HCT116 (cell line): ENCODE results near the gene SPSB1. TPM values are rescaled to one million over a fixed set of nuclear protein-coding genes. Genes with fewer than 3 reads are reported as not detected.
A peak's percentile ranks its signal among the peaks of the same experiment; 100 is the strongest.

Source experiments
- ATAC-seq: fragments of 200-7000 bp; cut with Tn5 transposase; 2 replicates; pipeline ENCODE4 v1.9.1; 2020; ENCODE audit warnings: mild to moderate bottlenecking, moderate library complexity
- BruUV-seq: library from RNA; stranded (reverse); fragments of 400-500 nt; replicated peaks from 2 replicates; lab custom pipeline; 2021; lab: Mats Ljungman, UMichigan
- CTCF ChIA-PET: fragments of 300-600 bp; sonication (Branson Sonifier 250); formaldehyde crosslinking; loops from one replicate; lab custom pipeline; 2021; ENCODE audit warnings: antibody characterized with exemption; lab: Charles Lee
- POLR2A ChIA-PET: fragments of 300-600, 350-600 bp; sonication (Branson Sonifier 250); formaldehyde crosslinking; loops from one replicate; lab custom pipeline; 2021; ENCODE audit warnings: antibody characterized with exemption; lab: Charles Lee
- RAD21 ChIA-PET, 2 experiments: fragments of 300-600 bp; sonication (Branson Sonifier 250); formaldehyde crosslinking; loops; one replicate each; lab custom pipeline; 2023; ENCODE audit warnings: low total read pairs in 2 of 2; ENCODE audit not compliant: uncharacterized antibody in 2 of 2, unreplicated experiment in 2 of 2, low non-redundant PET in 1 of 2; lab: Charles Lee
- DNase-seq: peaks from one replicate; pipeline ENCODE4 v3.0.0-alpha.2; 2010; ENCODE audit warnings: low read depth, low spot score
- H2AFZ ChIP-seq: fragments of 200-600 bp; shearing (Covaris generic), sonication (generic); 2 replicates; pipeline ENCODE4 v1.6.1; 2017; ENCODE audit warnings: low read depth, mixed run types, mixed read lengths, antibody characterized with exemption, low read length; ENCODE audit not compliant: poor library complexity, severe bottlenecking
- H3K27ac ChIP-seq: 2 replicates; pipeline ENCODE4 v1.5.1; 2012; ENCODE audit warnings: low read depth, low read length
- H3K27me3 ChIP-seq: fragments of 200-600 bp; sonication (generic); 2 replicates; pipeline ENCODE4 v1.6.1; 2016; ENCODE audit warnings: mixed run types, low read length, mixed read lengths; ENCODE audit not compliant: insufficient read depth
- H3K36me3 ChIP-seq, 2 experiments: fragments of 200-500 bp in 1 of 2; fragments of 200-600 bp in 1 of 2; sonication (Bioruptor generic) in 1 of 2; sonication (generic) in 1 of 2; 2 replicates each; pipeline versions ENCODE4 v1.5.1 to v1.6.1; 2014 to 2016; ENCODE audit warnings: low read length in 2 of 2, inconsistent platforms in 1 of 2, mixed read lengths in 1 of 2, mixed run types in 1 of 2; ENCODE audit not compliant: insufficient read depth in 2 of 2, control insufficient read depth in 1 of 2
- H3K4me1 ChIP-seq, 2 experiments: fragments of 200-600 bp in 1 of 2; sonication (generic) in 1 of 2; 2 replicates each; pipeline versions ENCODE4 v1.5.1 to v1.6.1; 2012 to 2017; ENCODE audit warnings: low read length in 2 of 2, inconsistent platforms in 1 of 2, mild to moderate bottlenecking in 1 of 2, mixed read lengths in 1 of 2, mixed run types in 1 of 2, moderate library complexity in 1 of 2; ENCODE audit not compliant: insufficient read depth in 2 of 2, control insufficient read depth in 1 of 2
- H3K4me2 ChIP-seq: fragments of 200-600 bp; sonication (generic); 2 replicates; pipeline ENCODE4 v1.6.1; 2017; ENCODE audit warnings: mixed run types, low read length, mixed read lengths
- H3K4me3 ChIP-seq, 2 experiments: fragments of 200-600 bp in 1 of 2; sonication (generic) in 1 of 2; replicated peaks in 1 of 2; 2 replicates each; pipeline ENCODE4 v1.5.1; 2011 to 2016; ENCODE audit warnings: low read length in 2 of 2, control low read depth in 1 of 2, low read depth in 1 of 2, mild to moderate bottlenecking in 1 of 2, mixed read lengths in 1 of 2, mixed run types in 1 of 2
- H3K79me2 ChIP-seq: fragments of 200-600 bp; sonication (generic); 2 replicates; pipeline ENCODE4 v1.6.1; 2017; ENCODE audit warnings: mild to moderate bottlenecking, mixed run types, low read length, moderate library complexity, mixed read lengths; ENCODE audit not compliant: insufficient read depth
- H3K9ac ChIP-seq: fragments of 200-600 bp; sonication (generic); 2 replicates; pipeline ENCODE4 v1.6.1; 2016; ENCODE audit warnings: low read length, mixed read lengths
- H3K9me2 ChIP-seq: fragments of 200-600 bp; sonication (generic), shearing (Covaris generic); 2 replicates; pipeline ENCODE4 v1.6.1; 2017; ENCODE audit warnings: mixed run types, mild to moderate bottlenecking, moderate library complexity; ENCODE audit not compliant: insufficient read depth
- H3K9me3 ChIP-seq, 2 experiments: fragments of 200-500 bp in 1 of 2; fragments of 200-600 bp in 1 of 2; sonication (Bioruptor generic) in 1 of 2; sonication (generic) in 1 of 2; 2 replicates each; pipeline ENCODE4 v1.6.1; 2014 to 2017; ENCODE audit warnings: low read length in 2 of 2, mixed read lengths in 2 of 2, inconsistent platforms in 1 of 2, low read depth in 1 of 2, mild to moderate bottlenecking in 1 of 2, mixed run types in 1 of 2, moderate library complexity in 1 of 2; ENCODE audit not compliant: control insufficient read depth in 1 of 2, insufficient read depth in 1 of 2
- H4K20me1 ChIP-seq: fragments of 200-600 bp; sonication (generic), shearing (Covaris generic); 2 replicates; pipeline ENCODE4 v1.6.1; 2017; ENCODE audit warnings: mixed run types, mild to moderate bottlenecking, moderate library complexity; ENCODE audit not compliant: insufficient read depth
- SP1 ChIP-seq: IDR thresholded peaks from 2 replicates; pipeline ENCODE4 v1.6.1; 2012; ENCODE audit warnings: low read depth
- TCF7L2 ChIP-seq: IDR thresholded peaks from 2 replicates; pipeline ENCODE4 v1.7.0; 2011; ENCODE audit warnings: borderline replicate concordance, inconsistent platforms; ENCODE audit not compliant: insufficient read depth, insufficient read length; ENCODE audit errors: extremely low read depth
- YY1 ChIP-seq: IDR thresholded peaks from 2 replicates; pipeline ENCODE4 v1.6.1; 2011; ENCODE audit warnings: low read length, low read depth, moderate library complexity, mild to moderate bottlenecking; ENCODE audit not compliant: insufficient replicate concordance; ENCODE audit errors: extremely low read depth
- intact Hi-C: fragments of 100-400 bp; cut with micrococcal nuclease; formaldehyde crosslinking; loops from 2 replicates; pipeline ENCODE4 v1.10.0; 2022
- total RNA-seq: library from RNA; stranded (reverse); gene quantifications from one replicate; pipeline ENCODE4 v1.2.1, GENCODE V29; 2021; ENCODE audit not compliant: unreplicated experiment
- TF ChIP-seq, protein P1 (sequence below): IDR thresholded peaks from 2 replicates; pipeline ENCODE4 v1.6.1; 2012; ENCODE audit warnings: low read depth

Gene SPSB1
- total RNA-seq, 1 experiment from 2014 or later, result 10.8 TPM

DNA sequence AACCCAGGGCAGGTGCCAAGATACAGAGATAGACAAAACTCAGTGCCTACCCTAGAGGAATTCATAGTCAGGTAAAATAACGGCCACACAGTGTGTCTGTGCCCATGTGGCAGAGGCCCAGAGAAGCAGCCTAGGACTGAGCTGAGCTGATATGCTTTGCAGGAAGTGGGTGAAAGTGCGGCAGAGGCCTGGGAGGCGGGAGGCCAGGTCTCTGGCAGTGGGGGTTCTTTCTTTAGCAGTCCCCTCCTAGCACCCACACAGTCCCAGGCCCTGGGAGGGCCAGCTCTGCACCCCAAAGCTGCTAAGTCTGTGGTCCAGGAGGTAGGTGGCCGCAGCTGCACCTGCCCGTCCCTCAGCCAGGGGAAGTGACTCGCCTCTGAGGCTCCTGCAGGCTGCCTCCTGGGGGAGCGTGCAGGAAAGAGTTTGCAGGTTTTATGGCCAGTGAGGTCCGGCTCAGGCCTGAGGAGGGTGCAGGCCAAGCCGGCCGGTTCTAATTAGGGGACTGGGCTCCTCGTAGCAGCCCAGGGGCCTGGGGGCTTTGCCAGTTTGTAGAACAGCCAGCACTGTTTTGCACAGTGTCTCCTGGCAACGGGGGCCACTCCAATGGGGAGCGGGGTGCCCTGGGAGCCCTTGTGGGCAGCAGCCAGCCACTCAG, 107.9 kb downstream of the SPSB1 start:
- Histone ChIP-seq H3K79me2 (no peaks in the 10 kb centered on the region), H3K4me1 (peaks cover 15 to 39% of the 10 kb centered on the region in 2 experiments; a peak in 3 of 4 replicates), H2AFZ (no peak overlapping the region), H3K27ac (peak overlapping the region; percentile 46; the same call in 1 of the 2 replicates), H3K27me3 (no peaks in the 10 kb centered on the region), H3K4me2 (peak overlapping the region; percentile 56), H4K20me1 (no peaks in the 10 kb centered on the region), H3K9me2 (no peaks in the 10 kb centered on the region), H3K9ac (peak overlapping the region; percentile 19; the same call in 1 of the 2 replicates), H3K4me3 (0 out of 4 replicates have a peak overlapping the region, but pooled peaks of 1 of the 2 experiments have one; percentile 13), H3K36me3 (no peaks in the 10 kb centered on the region), H3K9me3 (no peaks in the 10 kb centered on the region)
- BruUV-seq, result no TSS peak
- ChIA-PET POLR2A (interaction anchor here (0.8 kb wide), 1 partner anchor 8 kb away, joined by 3 read pairs; no protein-coding TSS in a partner anchor), RAD21 (interaction anchor here in 1 of 2 experiments (1.4 kb wide), 1 partner anchor 12 kb away, joined by 4 read pairs; no protein-coding TSS in a partner anchor), CTCF (interaction anchor here (0.9 kb wide), 1 partner anchor 12 kb away, joined by 5 read pairs; no protein-coding TSS in a partner anchor)
- no peak for DNase-seq
- ATAC-seq, result peak; percentile 86
- TF ChIP-seq, protein P1, sequence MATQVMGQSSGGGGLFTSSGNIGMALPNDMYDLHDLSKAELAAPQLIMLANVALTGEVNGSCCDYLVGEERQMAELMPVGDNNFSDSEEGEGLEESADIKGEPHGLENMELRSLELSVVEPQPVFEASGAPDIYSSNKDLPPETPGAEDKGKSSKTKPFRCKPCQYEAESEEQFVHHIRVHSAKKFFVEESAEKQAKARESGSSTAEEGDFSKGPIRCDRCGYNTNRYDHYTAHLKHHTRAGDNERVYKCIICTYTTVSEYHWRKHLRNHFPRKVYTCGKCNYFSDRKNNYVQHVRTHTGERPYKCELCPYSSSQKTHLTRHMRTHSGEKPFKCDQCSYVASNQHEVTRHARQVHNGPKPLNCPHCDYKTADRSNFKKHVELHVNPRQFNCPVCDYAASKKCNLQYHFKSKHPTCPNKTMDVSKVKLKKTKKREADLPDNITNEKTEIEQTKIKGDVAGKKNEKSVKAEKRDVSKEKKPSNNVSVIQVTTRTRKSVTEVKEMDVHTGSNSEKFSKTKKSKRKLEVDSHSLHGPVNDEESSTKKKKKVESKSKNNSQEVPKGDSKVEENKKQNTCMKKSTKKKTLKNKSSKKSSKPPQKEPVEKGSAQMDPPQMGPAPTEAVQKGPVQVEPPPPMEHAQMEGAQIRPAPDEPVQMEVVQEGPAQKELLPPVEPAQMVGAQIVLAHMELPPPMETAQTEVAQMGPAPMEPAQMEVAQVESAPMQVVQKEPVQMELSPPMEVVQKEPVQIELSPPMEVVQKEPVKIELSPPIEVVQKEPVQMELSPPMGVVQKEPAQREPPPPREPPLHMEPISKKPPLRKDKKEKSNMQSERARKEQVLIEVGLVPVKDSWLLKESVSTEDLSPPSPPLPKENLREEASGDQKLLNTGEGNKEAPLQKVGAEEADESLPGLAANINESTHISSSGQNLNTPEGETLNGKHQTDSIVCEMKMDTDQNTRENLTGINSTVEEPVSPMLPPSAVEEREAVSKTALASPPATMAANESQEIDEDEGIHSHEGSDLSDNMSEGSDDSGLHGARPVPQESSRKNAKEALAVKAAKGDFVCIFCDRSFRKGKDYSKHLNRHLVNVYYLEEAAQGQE, result no peak
- TF ChIP-seq YY1 (no peak), SP1 (no peak), TCF7L2 (no peak)
- intact Hi-C loops, result no loop called here
